Testis (tissue), 2 donors: ENCODE measurements around the gene TRIM6.

Experiments
- POLR2A ChIP-seq: fragments of 450-650 bp; IDR thresholded peaks from one replicate; pipeline ENCODE4 v1.6.1; 2017; ENCODE audit warnings: antibody characterized with exemption, mild to moderate bottlenecking, moderate library complexity
- TF ChIP-seq, protein P1 (sequence below), 3 experiments: fragments of 450-650 bp in 2 of 3; fragments of 200-600 bp in 1 of 3; sonication (generic) in 1 of 3; IDR thresholded peaks; one replicate each; pipeline ENCODE4 v1.5.1; 2016 to 2019; ENCODE audit warnings: antibody characterized with exemption in 3 of 3, mild to moderate bottlenecking in 2 of 3, moderate library complexity in 1 of 3

- TF ChIP-seq POLR2A = no peak
- TF ChIP-seq, protein P1, sequence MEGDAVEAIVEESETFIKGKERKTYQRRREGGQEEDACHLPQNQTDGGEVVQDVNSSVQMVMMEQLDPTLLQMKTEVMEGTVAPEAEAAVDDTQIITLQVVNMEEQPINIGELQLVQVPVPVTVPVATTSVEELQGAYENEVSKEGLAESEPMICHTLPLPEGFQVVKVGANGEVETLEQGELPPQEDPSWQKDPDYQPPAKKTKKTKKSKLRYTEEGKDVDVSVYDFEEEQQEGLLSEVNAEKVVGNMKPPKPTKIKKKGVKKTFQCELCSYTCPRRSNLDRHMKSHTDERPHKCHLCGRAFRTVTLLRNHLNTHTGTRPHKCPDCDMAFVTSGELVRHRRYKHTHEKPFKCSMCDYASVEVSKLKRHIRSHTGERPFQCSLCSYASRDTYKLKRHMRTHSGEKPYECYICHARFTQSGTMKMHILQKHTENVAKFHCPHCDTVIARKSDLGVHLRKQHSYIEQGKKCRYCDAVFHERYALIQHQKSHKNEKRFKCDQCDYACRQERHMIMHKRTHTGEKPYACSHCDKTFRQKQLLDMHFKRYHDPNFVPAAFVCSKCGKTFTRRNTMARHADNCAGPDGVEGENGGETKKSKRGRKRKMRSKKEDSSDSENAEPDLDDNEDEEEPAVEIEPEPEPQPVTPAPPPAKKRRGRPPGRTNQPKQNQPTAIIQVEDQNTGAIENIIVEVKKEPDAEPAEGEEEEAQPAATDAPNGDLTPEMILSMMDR (IDR thresholded peaks at IDR 0.05) = no peak
These were observed 48.5 kb upstream of the TRIM6 start for GRCh38 chr11:5547982-5548381.
